A549 (cell line): ENCODE measurements around the gene RNF114.

ENCODE experiments used
- CHD2 ChIP-seq: fragments of 150-350 bp; IDR thresholded peaks from 2 replicates; pipeline ENCODE4 v1.6.1; 2014; ENCODE audit warnings: low read length; ENCODE audit not compliant: partially characterized antibody
- CHD4 ChIP-seq: fragments of 200-600 bp; sonication (generic); IDR thresholded peaks from 2 replicates; pipeline ENCODE4 v1.6.1; 2016; ENCODE audit warnings: antibody characterized with exemption, mild to moderate bottlenecking, borderline replicate concordance
- JUNB ChIP-seq: fragments of >200 bp; sonication (Bioruptor Twin); formaldehyde crosslinking; IDR thresholded peaks from 2 replicates; pipeline ENCODE4 v1.6.1; 2016
- KDM5A ChIP-seq: fragments of 200-600 bp; sonication (generic); IDR thresholded peaks from 2 replicates; pipeline ENCODE4 v1.6.1; 2016; ENCODE audit warnings: antibody characterized with exemption, mild to moderate bottlenecking
- NFE2L2 ChIP-seq: fragments of 150-350 bp; conservative IDR thresholded peaks from 2 replicates; pipeline ENCODE4 v1.6.1; 2014; ENCODE audit warnings: low read length
- PHF8 ChIP-seq: fragments of 200-600 bp; sonication (generic); IDR thresholded peaks from 2 replicates; pipeline ENCODE4 v1.6.1; 2016; ENCODE audit warnings: low read depth, mild to moderate bottlenecking, antibody characterized with exemption, moderate library complexity, borderline replicate concordance
- TF ChIP-seq, protein P1 (sequence below): fragments of 200-600 bp; sonication (generic); IDR thresholded peaks from 2 replicates; pipeline ENCODE4 v1.6.1; 2016; ENCODE audit warnings: antibody characterized with exemption, mild to moderate bottlenecking, moderate library complexity
- TF ChIP-seq, protein P2 (sequence below): fragments of >200 bp; sonication (Bioruptor Twin); formaldehyde crosslinking; IDR thresholded peaks from 3 replicates; pipeline ENCODE4 v1.5.1; 2016
- TF ChIP-seq, protein P3 (sequence below): fragments of 450-650 bp; IDR thresholded peaks from 2 replicates; pipeline ENCODE4 v1.6.1; 2014; ENCODE audit warnings: antibody characterized with exemption

DNA sequence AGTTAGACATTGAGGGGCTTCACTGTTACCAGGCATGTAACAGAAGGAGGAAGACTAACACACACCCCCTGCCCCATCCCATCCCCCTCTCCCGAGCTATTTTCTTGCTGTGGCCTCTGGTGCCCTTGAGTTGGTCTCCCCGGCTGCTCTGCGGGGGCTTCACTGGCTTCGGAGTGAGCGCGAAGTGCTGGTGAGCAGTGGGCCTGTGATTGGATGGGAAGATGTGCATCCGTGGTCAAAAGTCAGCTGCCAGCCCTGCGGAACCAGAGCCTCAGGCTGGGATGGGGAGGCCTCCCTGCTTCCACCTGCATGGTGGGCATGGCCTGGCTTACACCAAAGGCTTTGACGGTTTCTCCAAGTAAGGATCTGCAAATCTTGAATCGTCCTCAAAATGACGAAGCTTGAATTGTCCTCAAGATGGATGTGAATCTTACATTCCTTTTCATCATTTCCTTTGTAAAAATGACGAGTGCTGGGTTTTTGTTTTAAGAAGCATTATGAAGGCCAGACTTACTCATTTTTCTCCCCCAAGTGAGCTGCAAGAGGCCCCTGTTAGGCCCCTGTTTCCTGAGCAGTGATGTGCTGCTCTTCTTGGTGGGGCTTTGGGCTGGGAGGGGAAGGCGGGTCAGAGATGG lies 44.6 kb upstream of the RNF114 start:
- TF ChIP-seq NFE2L2: no peak
- TF ChIP-seq, protein P1, sequence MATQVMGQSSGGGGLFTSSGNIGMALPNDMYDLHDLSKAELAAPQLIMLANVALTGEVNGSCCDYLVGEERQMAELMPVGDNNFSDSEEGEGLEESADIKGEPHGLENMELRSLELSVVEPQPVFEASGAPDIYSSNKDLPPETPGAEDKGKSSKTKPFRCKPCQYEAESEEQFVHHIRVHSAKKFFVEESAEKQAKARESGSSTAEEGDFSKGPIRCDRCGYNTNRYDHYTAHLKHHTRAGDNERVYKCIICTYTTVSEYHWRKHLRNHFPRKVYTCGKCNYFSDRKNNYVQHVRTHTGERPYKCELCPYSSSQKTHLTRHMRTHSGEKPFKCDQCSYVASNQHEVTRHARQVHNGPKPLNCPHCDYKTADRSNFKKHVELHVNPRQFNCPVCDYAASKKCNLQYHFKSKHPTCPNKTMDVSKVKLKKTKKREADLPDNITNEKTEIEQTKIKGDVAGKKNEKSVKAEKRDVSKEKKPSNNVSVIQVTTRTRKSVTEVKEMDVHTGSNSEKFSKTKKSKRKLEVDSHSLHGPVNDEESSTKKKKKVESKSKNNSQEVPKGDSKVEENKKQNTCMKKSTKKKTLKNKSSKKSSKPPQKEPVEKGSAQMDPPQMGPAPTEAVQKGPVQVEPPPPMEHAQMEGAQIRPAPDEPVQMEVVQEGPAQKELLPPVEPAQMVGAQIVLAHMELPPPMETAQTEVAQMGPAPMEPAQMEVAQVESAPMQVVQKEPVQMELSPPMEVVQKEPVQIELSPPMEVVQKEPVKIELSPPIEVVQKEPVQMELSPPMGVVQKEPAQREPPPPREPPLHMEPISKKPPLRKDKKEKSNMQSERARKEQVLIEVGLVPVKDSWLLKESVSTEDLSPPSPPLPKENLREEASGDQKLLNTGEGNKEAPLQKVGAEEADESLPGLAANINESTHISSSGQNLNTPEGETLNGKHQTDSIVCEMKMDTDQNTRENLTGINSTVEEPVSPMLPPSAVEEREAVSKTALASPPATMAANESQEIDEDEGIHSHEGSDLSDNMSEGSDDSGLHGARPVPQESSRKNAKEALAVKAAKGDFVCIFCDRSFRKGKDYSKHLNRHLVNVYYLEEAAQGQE: no peak
- TF ChIP-seq CHD2: no peak
- no peak for TF ChIP-seq KDM5A
- no peak for TF ChIP-seq JUNB
- no peak for TF ChIP-seq PHF8
- TF ChIP-seq, protein P2, sequence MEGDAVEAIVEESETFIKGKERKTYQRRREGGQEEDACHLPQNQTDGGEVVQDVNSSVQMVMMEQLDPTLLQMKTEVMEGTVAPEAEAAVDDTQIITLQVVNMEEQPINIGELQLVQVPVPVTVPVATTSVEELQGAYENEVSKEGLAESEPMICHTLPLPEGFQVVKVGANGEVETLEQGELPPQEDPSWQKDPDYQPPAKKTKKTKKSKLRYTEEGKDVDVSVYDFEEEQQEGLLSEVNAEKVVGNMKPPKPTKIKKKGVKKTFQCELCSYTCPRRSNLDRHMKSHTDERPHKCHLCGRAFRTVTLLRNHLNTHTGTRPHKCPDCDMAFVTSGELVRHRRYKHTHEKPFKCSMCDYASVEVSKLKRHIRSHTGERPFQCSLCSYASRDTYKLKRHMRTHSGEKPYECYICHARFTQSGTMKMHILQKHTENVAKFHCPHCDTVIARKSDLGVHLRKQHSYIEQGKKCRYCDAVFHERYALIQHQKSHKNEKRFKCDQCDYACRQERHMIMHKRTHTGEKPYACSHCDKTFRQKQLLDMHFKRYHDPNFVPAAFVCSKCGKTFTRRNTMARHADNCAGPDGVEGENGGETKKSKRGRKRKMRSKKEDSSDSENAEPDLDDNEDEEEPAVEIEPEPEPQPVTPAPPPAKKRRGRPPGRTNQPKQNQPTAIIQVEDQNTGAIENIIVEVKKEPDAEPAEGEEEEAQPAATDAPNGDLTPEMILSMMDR: no peak
- TF ChIP-seq CHD4: no peak
- TF ChIP-seq, protein P3, sequence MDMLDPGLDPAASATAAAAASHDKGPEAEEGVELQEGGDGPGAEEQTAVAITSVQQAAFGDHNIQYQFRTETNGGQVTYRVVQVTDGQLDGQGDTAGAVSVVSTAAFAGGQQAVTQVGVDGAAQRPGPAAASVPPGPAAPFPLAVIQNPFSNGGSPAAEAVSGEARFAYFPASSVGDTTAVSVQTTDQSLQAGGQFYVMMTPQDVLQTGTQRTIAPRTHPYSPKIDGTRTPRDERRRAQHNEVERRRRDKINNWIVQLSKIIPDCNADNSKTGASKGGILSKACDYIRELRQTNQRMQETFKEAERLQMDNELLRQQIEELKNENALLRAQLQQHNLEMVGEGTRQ: no peak
